ENCODE data around the gene TANGO2.

TANGO2 gene

DNA sequence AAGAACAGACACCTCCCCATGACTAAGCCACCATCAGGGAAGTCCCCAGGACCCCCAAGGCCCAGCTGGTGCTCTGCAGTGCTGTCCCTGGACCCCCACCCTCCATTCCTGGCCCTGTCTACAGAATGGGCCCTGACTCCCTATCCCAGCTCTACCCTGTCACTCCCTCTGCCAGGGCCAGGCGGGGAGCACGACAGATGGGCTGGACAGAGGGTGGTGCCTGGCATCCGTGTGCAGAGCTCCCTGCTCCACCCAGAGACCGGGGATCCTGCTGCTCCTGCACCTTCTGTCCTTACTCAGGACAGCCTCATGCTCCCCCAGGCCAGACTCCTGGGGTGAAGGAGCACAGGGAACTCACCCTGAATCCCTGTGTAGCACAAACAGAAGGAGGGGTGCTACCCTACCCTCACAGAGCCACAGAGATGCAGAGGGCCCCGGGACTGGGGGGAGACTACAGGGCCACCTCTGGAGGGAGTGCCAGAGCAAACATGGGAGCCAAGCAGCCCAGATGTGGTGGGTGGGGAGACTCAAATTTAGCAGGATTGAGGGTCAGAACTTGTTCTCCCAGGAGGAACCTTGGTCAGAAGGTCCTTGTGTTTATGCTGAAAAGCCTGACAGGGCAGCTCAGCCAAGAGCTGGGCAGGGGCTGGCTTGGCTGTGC is 6.3 kb upstream of the TANGO2 start:
- peak; percentile 6 for DNase-seq

DNA sequence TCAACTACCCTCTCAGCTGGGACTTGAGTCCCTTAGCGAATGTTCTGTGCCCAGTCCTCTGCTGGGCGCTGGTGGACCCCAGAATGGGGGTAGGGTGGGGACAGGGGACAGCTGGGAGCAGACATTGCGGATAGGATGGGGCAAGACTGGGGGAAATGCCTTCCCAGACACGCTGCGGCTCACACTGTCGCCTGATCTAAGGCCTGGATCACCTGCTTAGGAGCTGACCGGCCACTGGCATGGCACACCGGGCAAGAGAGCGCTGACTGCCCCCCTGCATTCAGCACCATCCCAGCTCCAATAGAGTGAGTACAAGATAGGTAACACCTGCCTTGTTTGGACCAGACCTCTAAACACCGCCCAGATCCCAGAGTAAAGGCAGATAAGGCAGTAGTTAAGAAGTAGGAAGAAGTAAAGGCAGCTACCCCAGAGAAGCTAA is 5.7 kb upstream of the TANGO2 start:
- DNase-seq = no peak

DNA sequence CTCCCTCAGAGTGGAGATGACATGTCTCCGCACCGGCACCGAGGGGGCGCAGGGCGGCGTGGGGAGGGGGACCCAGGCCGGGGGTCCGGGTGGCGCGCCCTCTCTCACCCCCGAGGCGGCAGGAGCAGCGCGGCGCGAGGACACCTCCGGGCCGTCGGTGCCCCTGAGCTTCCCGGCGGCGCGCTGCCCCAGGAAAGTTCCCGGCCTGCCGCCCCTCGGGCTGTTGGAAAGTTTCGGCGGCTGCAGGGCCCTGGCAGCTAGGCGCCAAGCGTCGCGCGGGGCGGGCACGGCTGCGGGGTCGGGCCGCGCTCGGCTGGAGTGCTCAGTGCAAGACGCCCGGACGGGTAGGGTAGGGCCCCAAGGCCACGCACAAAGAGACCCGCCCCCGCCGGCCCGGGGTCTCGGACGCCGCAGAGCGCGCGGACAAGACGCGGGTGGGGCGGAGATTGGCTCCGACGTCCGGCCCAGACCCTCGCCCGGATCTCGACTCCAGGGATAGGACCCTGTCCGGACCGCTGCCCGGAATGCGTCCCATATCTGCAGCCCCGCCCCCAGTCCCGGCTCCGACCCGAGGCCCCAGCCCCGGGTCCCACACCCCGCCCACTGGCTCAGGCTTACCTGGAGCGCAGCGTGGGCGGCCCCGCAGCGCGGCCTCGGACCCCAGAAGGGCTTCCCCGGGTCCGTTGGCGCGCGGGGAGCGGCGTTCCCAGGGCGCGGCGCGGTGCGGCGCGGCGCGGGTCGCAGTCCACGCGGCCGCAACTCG is 4.8 kb upstream of the TANGO2 start:
- no peak for DNase-seq

DNA sequence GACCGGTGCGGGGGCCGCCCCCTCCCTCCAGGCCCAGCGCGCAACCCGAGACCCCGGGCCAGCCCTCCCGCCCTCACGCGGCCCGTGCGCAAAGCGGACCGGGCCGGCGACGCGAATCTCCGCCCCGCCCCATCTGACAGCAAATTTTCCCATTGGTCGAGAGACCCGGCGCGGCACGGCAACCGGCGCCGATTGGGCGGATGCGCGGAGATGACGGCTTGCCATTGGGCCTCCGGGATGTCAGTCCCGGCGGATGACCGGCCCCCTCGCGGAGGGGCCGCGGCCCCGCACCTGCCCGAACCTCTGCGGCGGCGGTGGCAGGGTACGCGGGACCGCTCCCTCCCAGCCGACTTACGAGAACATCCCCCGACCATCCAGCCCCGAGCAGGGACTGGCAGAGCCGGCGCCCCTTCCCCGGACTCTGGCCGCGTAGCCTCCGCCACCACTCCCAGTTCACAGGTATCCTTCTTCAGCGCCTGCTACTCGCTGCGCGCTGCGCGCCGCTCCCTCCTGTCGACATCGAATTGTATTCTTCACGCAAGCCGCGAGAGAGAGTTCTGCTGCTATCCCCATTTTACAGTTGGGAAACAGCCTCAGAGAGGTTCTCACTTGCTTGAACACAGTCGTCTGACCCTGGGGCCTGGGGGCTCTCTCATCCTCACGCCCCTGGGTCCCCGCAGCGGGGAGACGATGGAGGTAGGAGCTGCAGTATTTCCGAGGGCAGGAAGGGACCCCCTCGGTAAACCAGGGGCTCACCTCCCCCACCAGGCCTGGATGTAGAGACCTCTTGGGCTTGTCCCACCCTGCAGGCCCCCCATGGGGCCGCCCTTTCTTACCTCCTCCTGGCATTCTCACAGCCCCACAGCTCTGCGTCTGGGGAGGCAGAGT is 3.9 kb upstream of the TANGO2 start, which contains the start of gene ARVCF:
Gene ARVCF, minus strand, starts transcription at position 90 of the 888 bp plus-strand sequence. CDS start 26,029 bp downstream, outside the sequence.
- peak; percentile 44 for DNase-seq

DNA sequence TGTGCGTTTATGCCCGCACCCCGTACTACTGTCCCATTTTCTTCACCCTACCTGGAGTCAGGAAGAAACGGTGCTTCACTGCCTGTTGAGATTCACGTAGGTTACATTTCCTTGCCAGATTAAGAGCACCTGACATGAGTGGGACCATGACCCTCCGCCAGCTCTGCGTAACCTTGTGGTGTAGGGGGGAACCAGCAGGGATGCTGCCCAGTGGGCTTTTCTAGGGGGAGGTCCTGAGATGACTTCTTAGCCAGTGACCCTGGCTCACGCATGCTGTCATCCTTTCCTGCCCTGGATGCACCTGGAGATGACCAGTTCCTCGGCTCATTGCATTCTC is 3.3 kb upstream of the TANGO2 start:
- DNase-seq = no peak

DNA sequence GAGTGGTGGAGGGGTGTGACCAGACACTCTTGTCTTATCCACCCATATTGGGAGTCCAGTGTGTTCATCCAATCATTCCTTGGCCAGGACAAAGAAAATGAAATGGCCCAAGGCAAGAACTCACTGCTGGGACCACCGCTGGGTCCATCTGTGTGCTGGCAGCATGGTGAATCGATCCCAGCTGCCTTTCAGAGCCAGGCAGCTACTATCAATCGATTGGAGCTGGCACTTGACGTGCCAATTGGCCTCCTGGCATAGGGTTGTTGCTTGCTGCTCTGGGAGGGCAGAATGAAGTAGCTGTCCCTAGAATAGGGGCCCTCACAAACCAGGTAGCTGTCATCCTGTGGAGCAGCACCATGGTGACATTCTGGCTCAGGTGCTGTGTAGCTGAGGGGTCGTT is 2.9 kb upstream of the TANGO2 start:
- no peak for DNase-seq

DNA sequence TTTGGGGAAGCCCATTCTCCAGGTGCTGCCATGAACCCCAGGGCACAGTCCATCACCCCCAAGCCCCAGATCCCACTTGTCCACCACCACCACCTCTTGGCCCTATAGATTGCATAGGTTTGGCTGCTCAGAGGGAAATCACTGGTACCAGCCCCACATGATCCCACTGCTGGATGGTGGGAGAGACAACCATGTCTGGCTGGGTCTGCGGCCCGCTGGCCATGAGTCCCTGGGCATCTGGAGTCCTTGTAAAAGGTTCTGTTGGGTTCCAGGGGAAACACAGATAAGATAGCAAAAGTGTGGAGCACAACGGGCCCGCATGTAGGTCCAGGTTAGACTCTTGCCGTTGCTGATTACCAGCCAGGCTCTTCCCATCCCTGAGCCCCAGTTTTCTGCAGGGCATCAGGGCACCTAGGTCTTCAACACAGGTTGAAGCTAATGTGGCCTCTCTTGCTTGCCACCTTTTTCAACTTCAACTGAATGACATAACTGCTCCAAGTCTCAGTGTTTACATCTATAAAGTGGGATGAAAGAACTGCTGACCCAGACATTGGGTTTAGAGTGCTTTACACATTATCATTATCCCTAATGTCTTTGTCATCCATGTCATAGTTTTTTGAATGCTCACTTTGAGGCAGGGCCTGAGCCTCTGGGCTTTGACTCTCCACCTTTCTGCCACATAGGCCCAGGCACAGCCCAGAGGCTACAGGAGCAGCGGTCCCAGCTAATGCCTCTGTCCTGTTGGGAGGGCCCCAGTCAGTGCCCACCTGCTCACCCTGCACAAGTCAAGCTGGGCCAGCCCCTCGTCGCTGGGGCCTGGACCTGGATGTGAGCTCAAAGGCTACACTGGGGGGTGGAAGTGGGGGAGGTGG is 1.0 kb upstream of the TANGO2 start:
- no peak for DNase-seq

DNA sequence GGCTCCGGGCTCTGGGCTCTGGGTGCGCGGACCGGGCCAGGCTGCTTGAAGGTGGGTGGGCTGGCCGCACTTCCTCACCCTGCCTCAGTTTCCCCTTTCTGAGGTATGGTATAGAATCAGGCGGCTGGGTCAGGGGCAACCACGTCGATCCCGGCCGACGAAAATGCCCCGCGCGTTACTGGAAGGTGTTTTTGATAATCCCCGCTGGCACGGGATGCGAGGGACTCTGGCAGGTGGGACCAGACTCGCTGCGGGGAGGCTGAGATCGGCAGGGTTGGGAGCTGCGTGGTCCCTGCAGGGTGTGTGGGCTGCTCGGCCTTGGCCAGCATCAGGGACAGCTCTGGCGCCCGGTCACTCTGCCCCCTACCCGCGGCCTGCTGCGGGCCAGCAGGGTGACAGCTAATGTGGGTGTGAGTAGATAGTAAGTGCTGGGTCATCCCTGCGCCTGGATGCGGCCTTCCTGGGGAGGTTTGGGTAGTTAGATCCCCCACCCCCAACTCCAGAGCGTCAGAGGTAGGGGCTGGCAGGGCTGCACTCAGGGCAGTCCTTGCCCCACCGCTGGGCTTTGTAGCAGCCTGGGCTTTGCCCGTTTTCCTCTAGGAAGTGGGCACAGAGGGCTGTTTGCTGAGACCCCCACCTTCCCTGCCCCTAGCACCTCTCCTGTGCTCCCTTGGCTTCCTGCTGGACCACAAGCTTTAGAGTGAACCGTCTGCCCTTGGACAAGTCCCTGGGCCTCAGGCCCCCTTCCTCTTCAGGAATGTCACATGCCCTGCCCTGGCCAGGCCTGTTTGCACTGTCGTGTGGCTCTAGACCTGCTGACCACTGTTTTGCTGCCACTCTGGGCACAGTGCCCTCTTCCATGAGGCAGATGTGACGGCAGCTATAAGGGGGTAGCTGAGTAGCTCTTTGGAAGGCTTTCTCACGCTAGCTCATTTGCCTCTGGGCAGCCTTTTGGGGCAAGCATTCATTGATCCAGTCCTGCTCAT is 579 bp downstream of the TANGO2 start:
- no peak for DNase-seq

DNA sequence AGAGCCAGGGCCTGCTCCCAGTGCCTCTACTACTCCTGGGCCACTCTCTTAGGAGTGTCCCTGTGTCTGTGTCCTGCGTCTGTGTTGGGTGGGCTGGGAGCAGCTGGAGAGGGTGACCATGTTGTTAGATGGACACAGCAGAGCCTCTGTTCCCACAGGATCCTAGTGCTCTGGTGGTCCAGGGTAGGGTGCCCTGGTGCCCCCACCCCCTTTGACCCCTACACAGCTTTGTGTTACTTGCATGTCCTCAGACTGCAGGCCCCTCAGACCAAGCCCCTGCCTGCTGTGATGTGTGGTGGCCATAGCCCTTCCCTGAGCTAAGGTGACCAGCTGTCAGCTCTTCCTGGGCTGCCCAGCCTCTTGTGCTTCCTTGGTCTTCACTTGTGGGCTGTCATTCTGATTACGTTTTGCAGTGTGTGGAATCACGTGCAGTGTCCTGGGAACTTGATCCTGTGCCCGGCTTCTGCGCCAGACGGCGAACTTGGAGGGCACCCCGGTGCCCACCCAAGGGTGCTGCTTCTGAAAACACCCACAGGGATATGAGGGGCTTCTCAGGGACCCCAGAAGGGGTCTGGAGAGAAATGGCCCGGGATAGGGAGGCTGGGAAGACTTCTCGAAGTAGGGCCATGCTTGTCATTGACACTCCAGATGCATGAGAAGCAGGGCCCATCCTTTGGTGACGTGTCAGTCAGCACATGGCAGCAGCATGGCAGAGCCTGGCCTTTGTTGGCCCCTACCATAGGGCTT is 1.5 kb downstream of the TANGO2 start:
- DNase-seq = no peak

DNA sequence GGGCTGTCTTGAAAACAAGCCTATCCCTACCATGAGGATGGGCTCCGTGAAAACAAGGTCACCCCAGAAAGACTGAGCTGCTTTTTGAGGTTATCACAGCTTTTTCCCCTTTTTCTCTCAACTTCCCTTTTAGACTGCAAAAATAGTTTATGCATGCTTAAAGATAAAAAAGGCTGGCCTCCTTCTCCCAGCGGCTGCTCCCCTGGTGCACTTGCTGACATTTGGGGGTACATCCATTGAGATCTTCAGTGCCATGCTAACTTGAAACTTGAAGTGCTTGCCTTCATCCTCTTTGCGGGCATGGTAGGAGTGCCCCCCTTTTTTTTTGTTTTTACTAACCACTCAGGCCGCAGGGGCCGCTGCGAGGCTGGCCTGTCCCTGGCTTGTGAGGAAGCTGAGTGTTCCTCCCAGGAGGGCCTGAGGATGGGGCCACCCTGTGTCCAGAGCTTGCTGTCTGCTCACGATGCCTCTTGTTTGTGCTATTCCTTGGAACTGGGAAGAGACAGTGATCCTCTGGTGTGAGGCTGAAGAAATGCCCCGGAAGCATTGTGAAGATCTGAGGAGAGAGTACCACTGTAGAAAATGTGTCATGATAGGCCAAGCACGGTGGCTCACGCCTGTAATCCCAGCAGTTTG is 2.2 kb downstream of the TANGO2 start:
- no peak for DNase-seq

DNA sequence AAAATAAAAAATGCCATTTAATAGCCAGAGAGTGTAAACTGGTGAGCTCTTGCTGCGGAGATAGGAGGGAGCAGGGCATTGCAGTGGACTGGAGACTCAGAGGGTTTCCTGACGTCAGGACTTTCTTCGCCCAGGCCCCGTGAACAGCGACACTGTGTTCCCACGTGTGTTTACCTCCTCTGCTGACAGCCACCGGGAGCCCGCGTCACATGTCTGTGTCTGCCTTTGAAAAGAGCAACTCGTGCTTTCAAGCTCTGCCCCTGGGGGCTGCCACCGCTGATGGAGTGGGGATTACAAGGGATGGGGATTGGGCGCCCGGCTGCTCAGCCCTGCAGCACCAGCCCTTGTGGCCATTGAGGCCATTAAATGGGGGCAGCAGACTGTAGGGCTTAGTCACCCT is 3.3 kb downstream of the TANGO2 start:
- DNase-seq = no peak

DNA sequence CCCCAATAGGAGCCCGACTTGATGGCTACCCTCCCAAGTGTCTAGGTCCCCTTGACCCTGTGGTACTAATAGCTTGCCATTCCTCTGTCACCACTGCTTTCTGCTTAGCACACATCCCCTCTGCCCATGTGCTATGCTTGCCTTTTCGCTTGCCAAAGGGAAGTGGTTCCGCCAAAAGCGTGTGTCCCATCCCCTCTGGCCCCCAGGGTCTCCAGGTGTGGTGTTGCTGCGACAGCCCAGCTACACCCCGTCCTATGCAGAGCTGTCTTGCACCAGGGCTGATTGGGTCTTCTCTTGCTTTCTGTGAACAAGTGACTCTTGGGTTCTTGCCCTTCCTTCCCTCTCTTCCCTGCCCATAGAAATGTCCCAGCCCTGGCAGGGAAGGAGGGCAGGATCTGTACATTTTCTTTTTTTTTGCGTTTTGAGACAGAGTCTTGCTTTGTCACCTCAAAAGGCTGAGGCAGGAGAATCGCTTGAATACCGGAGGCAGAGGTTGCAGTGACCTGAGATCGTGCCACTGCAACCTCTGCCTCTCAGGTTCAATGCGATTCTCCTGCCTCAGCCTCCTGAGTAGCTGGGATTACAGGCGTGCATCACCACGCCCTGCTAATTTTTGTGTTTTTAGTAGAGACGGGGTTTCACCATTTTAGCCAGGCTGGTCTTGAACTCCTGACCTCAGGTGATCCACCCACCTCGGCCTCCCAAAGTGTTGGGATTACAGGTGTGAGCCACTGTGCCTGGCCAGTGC is 3.9 kb downstream of the TANGO2 start:
- DNase-seq = no peak

DNA sequence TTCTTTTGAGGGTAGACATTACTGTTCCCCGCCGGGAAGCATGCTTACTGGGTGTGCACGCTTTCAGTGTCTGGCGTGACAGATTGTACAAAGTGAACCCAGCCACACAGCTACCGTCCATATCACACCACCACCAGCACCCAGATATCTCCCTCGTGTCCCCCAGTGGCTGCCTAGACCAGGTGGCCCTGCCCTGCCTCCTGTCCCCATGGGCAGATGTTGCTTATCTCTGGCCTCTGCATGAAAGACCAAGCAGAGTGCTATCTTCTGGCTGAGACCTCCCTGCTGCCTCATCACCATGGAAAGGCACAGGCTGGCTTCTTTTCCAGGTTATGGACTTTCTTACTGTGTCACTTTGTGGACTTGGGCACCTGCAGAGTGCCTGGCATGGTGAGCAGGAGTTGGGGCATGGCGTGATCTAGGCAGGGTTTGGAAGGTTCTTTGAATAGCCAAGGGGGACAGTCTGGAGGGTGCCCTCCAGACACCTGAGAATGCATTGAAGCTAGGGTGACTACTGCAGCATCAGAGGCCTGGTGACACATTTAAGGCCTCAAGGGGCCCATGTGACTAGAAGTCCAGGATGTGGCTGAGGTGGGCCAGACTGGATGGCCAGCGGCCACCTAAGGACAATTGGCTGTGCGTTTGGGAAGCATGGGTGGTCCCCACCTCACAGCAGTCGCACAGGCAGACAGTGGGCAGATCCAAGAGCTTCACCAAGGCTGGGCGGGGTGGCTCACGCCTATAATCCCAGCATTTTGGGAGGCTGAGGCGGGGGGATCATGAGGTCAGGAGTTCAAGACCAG is 4.7 kb downstream of the TANGO2 start:
- no peak for DNase-seq

DNA sequence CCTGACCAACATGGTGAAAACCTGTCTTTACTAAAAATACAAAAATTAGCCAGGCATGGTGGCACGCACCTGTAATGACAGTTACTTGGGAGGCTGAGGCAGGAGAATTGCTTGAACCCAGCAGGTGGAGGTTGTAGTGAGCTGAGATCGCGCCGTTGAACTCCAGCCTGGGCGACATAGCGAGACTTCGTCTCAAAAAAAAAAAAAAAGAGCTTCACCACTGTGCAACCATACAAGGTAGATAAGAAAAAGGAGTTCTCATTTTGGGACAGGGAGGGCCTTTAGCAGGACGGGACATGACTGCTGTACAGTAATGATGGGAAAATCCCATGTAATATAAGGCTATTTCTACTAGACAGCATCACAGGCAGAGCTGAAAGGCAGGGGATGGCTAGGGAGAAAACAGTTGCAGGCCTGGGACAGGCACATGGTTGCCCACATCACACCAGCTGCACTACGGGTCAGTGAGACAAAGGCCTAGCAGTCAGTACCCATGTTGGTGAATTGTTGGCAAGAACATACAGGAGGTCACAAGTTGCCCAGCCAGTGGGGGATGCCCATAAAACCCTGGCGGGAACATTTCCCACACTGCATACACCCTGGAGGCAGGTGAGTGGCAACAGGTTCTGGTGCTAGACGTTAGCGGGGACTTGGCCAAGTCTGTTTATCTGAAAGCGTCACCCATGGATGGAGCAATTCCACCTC is 5.4 kb downstream of the TANGO2 start:
- DNase-seq = no peak

DNA sequence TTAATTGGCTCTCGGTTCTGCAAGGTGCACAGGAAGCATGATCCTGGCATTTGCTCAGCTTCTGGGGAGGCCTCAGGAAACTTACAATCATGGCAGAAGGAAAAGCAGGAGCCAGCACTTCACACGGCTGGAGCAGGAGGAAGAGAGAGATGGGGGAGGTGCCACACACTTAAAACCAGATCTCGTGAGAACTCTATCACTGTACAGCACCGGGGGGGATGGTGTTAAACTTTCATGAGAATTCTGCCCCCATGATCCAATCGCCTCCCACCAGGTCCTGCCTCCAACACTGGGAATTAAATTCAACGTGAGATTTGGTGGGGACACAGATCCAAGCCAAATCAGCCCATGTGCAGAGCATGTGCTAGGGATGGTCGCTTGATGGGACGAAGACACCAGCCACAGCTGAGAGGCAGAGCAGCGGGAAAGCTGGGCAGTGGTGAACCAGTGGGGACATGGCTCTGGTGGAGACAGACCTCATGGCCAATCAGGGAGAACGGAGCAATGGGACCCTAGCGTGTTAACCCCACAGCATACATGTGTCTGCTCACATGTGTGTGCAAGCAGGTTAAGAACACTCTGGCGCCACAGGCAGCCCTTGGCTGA is 6.2 kb downstream of the TANGO2 start:
- DNase-seq = no peak

DNA sequence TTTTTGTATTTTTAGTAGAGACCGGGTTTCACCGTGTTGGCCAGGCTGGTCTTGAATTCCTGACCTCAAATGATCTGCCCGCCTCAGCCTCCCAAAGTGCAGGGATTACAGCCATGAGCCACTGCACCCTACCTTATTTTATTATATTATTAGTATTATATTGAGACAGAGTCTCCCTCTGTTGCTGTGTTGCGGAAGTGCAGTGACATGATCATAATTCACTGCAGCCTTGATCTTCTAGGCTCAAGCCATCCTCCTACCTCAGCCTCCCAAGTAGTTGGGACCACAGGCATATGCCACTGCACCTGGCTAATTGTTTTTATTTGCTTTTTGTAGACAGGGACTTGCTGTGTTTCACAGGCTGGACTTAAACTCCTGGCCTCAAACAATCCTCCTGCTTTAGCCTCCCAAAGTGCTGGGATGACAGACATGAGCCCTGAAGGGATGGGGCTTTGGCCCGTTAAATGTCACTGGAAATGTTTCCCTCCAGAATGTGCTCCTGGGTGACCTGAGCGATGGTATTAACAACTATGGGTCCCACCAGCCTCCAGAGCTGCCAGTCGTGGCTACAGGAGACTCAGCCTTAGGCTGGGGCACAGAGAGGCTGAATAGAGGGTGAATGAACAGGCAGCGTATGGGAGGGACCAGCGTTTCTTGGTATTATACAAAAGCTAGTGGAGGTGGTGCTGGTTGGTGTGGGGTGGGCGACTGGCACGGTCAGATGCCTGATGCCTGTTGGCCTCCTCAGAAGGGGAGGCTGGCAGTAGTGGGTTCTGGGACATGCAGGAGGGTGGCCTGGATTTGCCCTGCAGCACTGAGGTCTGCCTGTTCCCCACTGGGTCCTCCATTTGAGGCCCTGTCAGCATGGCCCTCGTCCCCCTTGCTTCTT is 7.3 kb downstream of the TANGO2 start:
- DNase-seq = no peak
